Measurements from ENCODE around the gene DESI1. TPM values are rescaled to one million over a fixed set of nuclear protein-coding genes. Genes with fewer than 3 reads are reported as not detected.

DESI1 gene
- total RNA-seq, 1 donor: 20.8 TPM

DNA sequence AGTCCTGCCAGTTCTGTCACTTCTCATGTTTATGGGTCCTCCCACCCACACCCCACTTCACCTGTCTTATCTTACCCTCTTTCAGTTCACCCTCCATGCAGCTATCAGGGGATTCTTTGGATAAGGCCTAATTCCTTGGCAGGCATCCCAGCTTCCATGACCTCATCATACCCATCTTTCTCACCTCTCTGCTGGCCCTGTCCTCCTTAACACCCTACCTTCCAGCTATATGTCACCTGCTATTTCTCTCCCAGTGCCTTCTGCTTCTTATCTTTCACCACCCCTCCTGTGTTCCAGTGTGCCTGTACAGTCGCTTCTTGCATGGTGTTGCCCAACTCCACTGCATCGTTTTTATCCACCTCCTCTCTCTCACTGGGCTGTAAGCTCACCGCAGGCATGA lies 39.6 kb upstream of the DESI1 start:
- TF ChIP-seq, protein P1, sequence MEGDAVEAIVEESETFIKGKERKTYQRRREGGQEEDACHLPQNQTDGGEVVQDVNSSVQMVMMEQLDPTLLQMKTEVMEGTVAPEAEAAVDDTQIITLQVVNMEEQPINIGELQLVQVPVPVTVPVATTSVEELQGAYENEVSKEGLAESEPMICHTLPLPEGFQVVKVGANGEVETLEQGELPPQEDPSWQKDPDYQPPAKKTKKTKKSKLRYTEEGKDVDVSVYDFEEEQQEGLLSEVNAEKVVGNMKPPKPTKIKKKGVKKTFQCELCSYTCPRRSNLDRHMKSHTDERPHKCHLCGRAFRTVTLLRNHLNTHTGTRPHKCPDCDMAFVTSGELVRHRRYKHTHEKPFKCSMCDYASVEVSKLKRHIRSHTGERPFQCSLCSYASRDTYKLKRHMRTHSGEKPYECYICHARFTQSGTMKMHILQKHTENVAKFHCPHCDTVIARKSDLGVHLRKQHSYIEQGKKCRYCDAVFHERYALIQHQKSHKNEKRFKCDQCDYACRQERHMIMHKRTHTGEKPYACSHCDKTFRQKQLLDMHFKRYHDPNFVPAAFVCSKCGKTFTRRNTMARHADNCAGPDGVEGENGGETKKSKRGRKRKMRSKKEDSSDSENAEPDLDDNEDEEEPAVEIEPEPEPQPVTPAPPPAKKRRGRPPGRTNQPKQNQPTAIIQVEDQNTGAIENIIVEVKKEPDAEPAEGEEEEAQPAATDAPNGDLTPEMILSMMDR (IDR thresholded peaks at IDR 0.05; ENCODE audit: insufficient read depth, low read length): no peak
- no peak overlapping the region for H3K4me3 ChIP-seq (ENCODE audit: low read depth, low read length)
- DNase-seq (ENCODE audit: low read depth): no peak

DNA sequence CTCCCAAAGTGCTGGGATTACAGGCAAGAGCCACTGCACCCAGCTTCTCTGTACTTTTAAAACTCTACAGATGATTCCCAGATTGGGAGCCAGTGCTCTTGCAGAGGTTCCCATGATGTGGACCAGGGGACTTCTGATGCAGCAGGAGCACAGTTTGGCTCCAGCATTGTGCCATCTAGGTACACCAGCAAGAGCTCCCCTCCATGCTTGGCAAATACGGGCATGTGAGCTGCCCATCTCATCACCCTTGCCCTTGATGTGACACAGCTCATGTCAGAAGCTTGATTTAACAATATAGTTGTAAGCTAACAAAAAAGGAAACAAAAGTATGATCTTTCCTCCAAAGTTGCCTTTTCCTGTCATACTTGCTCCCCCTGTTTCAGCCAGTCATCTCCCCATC lies 39.1 kb upstream of the DESI1 start:
- no peak for DNase-seq (ENCODE audit: low read depth)
- no peak overlapping the region for H3K4me3 ChIP-seq (ENCODE audit: low read depth, low read length)

GRCh38 chr22:41658869-41659268 lies 38.0 kb upstream of the DESI1 start:
- H3K4me3 ChIP-seq (ENCODE audit: low read depth, low read length): no peak overlapping the region
- no peak for DNase-seq (ENCODE audit: low read depth)
- TF ChIP-seq, protein P1 (IDR thresholded peaks at IDR 0.05; ENCODE audit: insufficient read depth, low read length): no peak

More for the DNA sequence above, 39.1 kb upstream of the DESI1 start:
- TF ChIP-seq, protein P1 (IDR thresholded peaks at IDR 0.05; ENCODE audit: insufficient read depth, low read length): no peak

DNA sequence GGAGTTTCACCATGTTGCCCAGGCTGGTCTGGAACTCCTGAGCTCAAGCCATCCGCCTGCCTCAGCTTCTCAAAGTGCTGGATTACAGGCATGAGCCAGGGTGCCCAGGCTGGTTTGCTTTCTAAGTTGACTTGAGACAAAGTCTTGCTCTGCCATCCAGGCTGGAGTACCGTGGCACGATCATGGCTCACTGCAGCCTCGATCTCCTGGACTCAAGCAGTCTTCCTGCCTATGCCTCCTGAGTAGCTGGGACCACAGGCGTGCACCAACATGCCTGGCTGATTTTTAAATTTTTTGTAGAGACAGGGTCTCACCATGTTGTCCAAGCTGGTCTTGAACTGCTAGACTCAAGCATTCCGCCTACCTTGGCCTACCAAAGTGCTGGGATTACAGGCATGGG lies 36.9 kb upstream of the DESI1 start:
- no peak for DNase-seq (ENCODE audit: low read depth)
- TF ChIP-seq, protein P1 (IDR thresholded peaks at IDR 0.05; ENCODE audit: insufficient read depth, low read length): no peak
- H3K4me3 ChIP-seq (ENCODE audit: low read depth, low read length): no peak overlapping the region

DNA sequence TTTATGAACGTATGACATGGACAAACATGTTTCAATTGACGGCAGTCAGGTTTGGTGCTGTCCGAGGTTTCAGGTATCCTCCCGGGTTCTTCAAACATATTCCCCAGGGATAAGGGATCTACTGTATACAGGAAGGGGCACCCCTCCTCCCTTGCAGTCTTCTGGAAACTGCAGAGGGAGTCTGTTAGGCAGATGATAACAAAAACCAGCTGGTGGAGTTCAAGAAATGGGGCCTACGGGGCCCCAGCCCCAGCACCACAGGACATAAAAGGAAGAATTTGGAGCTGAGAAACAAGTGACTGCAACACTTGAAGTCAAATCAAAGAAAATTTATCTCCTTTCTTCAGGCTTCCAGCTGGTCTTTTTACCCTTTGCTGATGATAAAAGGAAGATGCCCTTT lies 35.7 kb upstream of the DESI1 start:
- no peak for DNase-seq (ENCODE audit: low read depth)

DNA sequence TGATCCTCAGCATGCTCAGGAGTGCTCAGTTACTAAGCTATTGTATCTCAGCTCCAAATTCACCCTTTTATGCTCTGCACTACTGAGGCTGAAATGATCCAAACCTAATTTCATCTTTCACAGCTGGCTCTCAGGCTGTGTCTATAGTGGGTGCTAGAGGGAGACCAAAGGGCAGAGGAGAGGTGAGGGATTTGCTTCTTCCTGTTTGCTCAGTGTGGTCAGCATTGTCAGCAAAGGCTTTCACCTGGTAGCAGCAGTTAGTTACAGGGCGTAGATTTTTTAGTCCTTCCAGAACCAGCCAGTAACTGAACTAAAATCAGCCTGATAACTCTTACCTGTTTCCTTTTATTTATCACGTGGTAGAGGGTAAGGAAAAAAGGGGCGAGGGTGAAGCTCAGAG lies 33.5 kb upstream of the DESI1 start:
- TF ChIP-seq, protein P1 (IDR thresholded peaks at IDR 0.05; ENCODE audit: insufficient read depth, low read length): no peak

More for the DNA sequence above, 35.7 kb upstream of the DESI1 start:
- no peak overlapping the region for H3K4me3 ChIP-seq (ENCODE audit: low read depth, low read length)
- TF ChIP-seq, protein P1 (IDR thresholded peaks at IDR 0.05; ENCODE audit: insufficient read depth, low read length): no peak

DNA sequence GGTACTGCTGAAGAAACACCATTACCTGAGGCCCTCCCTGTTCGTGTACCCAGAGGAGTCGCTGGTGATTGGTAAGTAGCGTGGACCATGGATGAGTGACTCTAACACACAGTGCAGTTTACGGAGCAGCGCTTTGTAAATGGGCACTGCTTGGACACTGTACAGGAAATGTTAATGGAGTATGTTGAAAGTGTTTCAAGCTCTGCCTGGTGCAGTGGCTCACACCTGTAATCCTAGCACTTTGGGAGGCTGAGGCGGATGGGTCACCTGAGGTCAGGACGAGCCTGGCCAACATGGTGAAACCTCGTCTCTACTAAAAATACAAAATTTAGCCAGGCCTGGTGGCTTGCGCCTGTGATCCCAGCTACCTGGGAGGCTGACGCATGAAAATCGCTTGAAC lies 30.0 kb upstream of the DESI1 start:
- no peak overlapping the region for H3K4me3 ChIP-seq (ENCODE audit: low read depth, low read length)
- TF ChIP-seq, protein P1 (IDR thresholded peaks at IDR 0.05; ENCODE audit: insufficient read depth, low read length): no peak
- no peak for DNase-seq (ENCODE audit: low read depth)

More for the DNA sequence above, 33.5 kb upstream of the DESI1 start:
- no peak overlapping the region for H3K4me3 ChIP-seq (ENCODE audit: low read depth, low read length)
- no peak for DNase-seq (ENCODE audit: low read depth)
